C4-2B (cell line): ENCODE data around the gene ARHGEF35.
"Not testable (repeated sequence)": the region's sequence is repeated elsewhere in the genome, so short reads cannot be mapped to it uniquely, and the experiment has no call there.

ENCODE experiments used
- H3K27ac ChIP-seq: fragments of 450-650 bp; 2 replicates; pipeline ENCODE4 v1.5.1; 2017
- CTCF ChIP-seq: fragments of 450-650 bp; conservative IDR thresholded peaks from 2 replicates; pipeline ENCODE4 v1.5.1; 2017; ENCODE audit warnings: mild to moderate bottlenecking
- ZFX ChIP-seq: fragments of 450-650 bp; IDR thresholded peaks from 2 replicates; pipeline ENCODE4 v1.6.1; 2017

ARHGEF35 gene

GRCh38 chr7:144179165-144179479 lies 16.5 kb downstream of the ARHGEF35 start:
- H3K27ac ChIP-seq: not testable (repeated sequence)

- peak; percentile 93 for TF ChIP-seq CTCF
- H3K27ac ChIP-seq: not testable (repeated sequence)
Measured at GRCh38 chr7:144178380-144179164, 17.1 kb downstream of the ARHGEF35 start.

- H3K27ac ChIP-seq: no peak overlapping the region
- no peak for TF ChIP-seq ZFX
- no peak for TF ChIP-seq CTCF
Measured at GRCh38 chr7:144174613-144175012, 21.0 kb downstream of the ARHGEF35 start.

- not testable (repeated sequence) for H3K27ac ChIP-seq
Measured at GRCh38 chr7:144171594-144172350, 23.9 kb downstream of the ARHGEF35 start.

- no peak overlapping the region for H3K27ac ChIP-seq
- no peak for TF ChIP-seq ZFX
- no peak for TF ChIP-seq CTCF
Measured at GRCh38 chr7:144164784-144165183, 30.8 kb downstream of the ARHGEF35 start.

- TF ChIP-seq CTCF (no peak), ZFX (no peak)
- no peak overlapping the region for H3K27ac ChIP-seq
Measured at GRCh38 chr7:144158861-144159260, 36.8 kb downstream of the ARHGEF35 start.

GRCh38 chr7:144148224-144148827 lies 47.3 kb downstream of the ARHGEF35 start:
- no peak overlapping the region for H3K27ac ChIP-seq
- no peak for TF ChIP-seq CTCF
- no peak for TF ChIP-seq ZFX

- no peak for TF ChIP-seq CTCF
- H3K27ac ChIP-seq: no peak overlapping the region
Measured at GRCh38 chr7:144144426-144144825, 51.2 kb downstream of the ARHGEF35 start.
